ENCODE results near the gene MYDGF.
A peak's percentile ranks its signal among the peaks of the same experiment; 100 is the strongest.

MYDGF gene

GRCh38 chr19:4635754-4636116 lies 34.4 kb downstream of the MYDGF start:
- peaks cover 44% of the 10 kb centered on the region for H3K27me3 ChIP-seq (replicated peaks; ENCODE audit: insufficient read depth, low read length)
- H2AFZ ChIP-seq (ENCODE audit: low read length) = peak overlapping the region; percentile 88
- H3K27ac ChIP-seq (ENCODE audit: low read length) = no peak overlapping the region
- TF ChIP-seq EZH2phosphoT487 (IDR thresholded peaks at IDR 0.05; ENCODE audit: low read length) = no peak
- TF ChIP-seq EZH2 (optimal IDR thresholded peaks at IDR 0.05; ENCODE audit: low read depth, low read length) = no peak
- no peak for TF ChIP-seq CTCF (IDR thresholded peaks at IDR 0.05; ENCODE audit: low read length)
- no peaks in the 10 kb centered on the region for H4K20me1 ChIP-seq (ENCODE audit: insufficient read depth, low read length)
- DNase-seq = no peak
- H3K9me3 ChIP-seq (replicated peaks; ENCODE audit: insufficient read depth, low read length) = no peaks in the 10 kb centered on the region
- peaks cover 12% of the 10 kb centered on the region for H3F3A ChIP-seq (ENCODE audit: insufficient read depth, low read length)
- no peaks in the 10 kb centered on the region for H3K9me2 ChIP-seq (replicated peaks; ENCODE audit: insufficient read depth, low read length)
- 0 out of 2 replicates have a peak, but pooled peaks cover 5% of the 10 kb centered on the region for H3K4me1 ChIP-seq (ENCODE audit: low read length)
- H3K9ac ChIP-seq (ENCODE audit: low read length) = peak overlapping the region; percentile 33; the same call in 1 of the 2 replicates
- H3K79me2 ChIP-seq (ENCODE audit: low read length) = no peaks in the 10 kb centered on the region
- peak overlapping the region; percentile 66 for H3K4me3 ChIP-seq (ENCODE audit: low read length)
- H3K4me2 ChIP-seq (ENCODE audit: low read depth, low read length) = peak overlapping the region; percentile 98
- no peaks in the 10 kb centered on the region for H3K36me3 ChIP-seq (replicated peaks; ENCODE audit: insufficient read depth, low read length)

GRCh38 chr19:4633140-4633967 lies 36.8 kb downstream of the MYDGF start:
- Histone ChIP-seq H3K79me2 (ENCODE audit: low read length) (no peaks in the 10 kb centered on the region), H3K36me3 (replicated peaks; ENCODE audit: insufficient read depth, low read length) (no peaks in the 10 kb centered on the region), H3K9me3 (replicated peaks; ENCODE audit: insufficient read depth, low read length) (no peaks in the 10 kb centered on the region), H3K27ac (ENCODE audit: low read length) (no peak overlapping the region), H4K20me1 (ENCODE audit: insufficient read depth, low read length) (no peaks in the 10 kb centered on the region), H3K4me2 (ENCODE audit: low read depth, low read length) (no peak overlapping the region), H2AFZ (ENCODE audit: low read length) (no peak overlapping the region), H3F3A (ENCODE audit: insufficient read depth, low read length) (peaks cover 6% of the 10 kb centered on the region; the same call in 1 of the 2 replicates), H3K9me2 (replicated peaks; ENCODE audit: insufficient read depth, low read length) (no peaks in the 10 kb centered on the region), H3K4me1 (ENCODE audit: low read length) (no peaks in the 10 kb centered on the region), H3K9ac (ENCODE audit: low read length) (no peak overlapping the region), H3K27me3 (replicated peaks; ENCODE audit: insufficient read depth, low read length) (peaks cover 62% of the 10 kb centered on the region), H3K4me3 (ENCODE audit: low read length) (no peak overlapping the region)
- DNase-seq = peak; percentile 60
- TF ChIP-seq EZH2phosphoT487 (IDR thresholded peaks at IDR 0.05; ENCODE audit: low read length) (no peak), EZH2 (optimal IDR thresholded peaks at IDR 0.05; ENCODE audit: low read depth, low read length) (no peak), CTCF (IDR thresholded peaks at IDR 0.05; ENCODE audit: low read length) (peak; percentile 95)

GRCh38 chr19:4624733-4625362 lies 45.3 kb downstream of the MYDGF start:
- H3K27ac ChIP-seq (ENCODE audit: low read length) = no peak overlapping the region
- no peaks in the 10 kb centered on the region for H3K36me3 ChIP-seq (replicated peaks; ENCODE audit: insufficient read depth, low read length)
- TF ChIP-seq CTCF (IDR thresholded peaks at IDR 0.05; ENCODE audit: low read length) = peak; percentile 37
- TF ChIP-seq EZH2phosphoT487 (IDR thresholded peaks at IDR 0.05; ENCODE audit: low read length) = no peak
- H3K79me2 ChIP-seq (ENCODE audit: low read length) = no peaks in the 10 kb centered on the region
- no peak overlapping the region for H3K4me3 ChIP-seq (ENCODE audit: low read length)
- no peaks in the 10 kb centered on the region for H3K9me2 ChIP-seq (replicated peaks; ENCODE audit: insufficient read depth, low read length)
- no peak overlapping the region for H2AFZ ChIP-seq (ENCODE audit: low read length)
- H3K9ac ChIP-seq (ENCODE audit: low read length) = no peak overlapping the region
- no peaks in the 10 kb centered on the region for H3K9me3 ChIP-seq (replicated peaks; ENCODE audit: insufficient read depth, low read length)
- H3K4me2 ChIP-seq (ENCODE audit: low read depth, low read length) = no peak overlapping the region
- no peak for DNase-seq
- no peaks in the 10 kb centered on the region for H4K20me1 ChIP-seq (ENCODE audit: insufficient read depth, low read length)
- peaks cover 86% of the 10 kb centered on the region for H3K27me3 ChIP-seq (replicated peaks; ENCODE audit: insufficient read depth, low read length)
- no peaks in the 10 kb centered on the region for H3F3A ChIP-seq (ENCODE audit: insufficient read depth, low read length)
- H3K4me1 ChIP-seq (ENCODE audit: low read length) = no peaks in the 10 kb centered on the region

Data from MM.1S (cell line).